PC-3 (cell line): ENCODE results near the gene FBXO11. TPM values are rescaled to one million over a fixed set of nuclear protein-coding genes. Genes with fewer than 3 reads are reported as not detected.
"Not testable (repeated sequence)": the region's sequence is repeated elsewhere in the genome, so short reads cannot be mapped to it uniquely, and the experiment has no call there.

Source experiments
- ATAC-seq: fragments of 200-7000 bp; cut with Tn5 transposase; 2 replicates; pipeline ENCODE4 v1.9.1; 2020; ENCODE audit warnings: mild to moderate bottlenecking, moderate library complexity
- BruUV-seq: library from RNA; stranded (reverse); fragments of 400-500 nt; replicated peaks from 2 replicates; lab custom pipeline; 2021; lab: Mats Ljungman, UMichigan
- CTCF ChIA-PET: fragments of 300-600 bp; sonication (Branson Sonifier 250); formaldehyde crosslinking; loops from one replicate; lab custom pipeline; 2022; ENCODE audit warnings: antibody characterized with exemption; lab: Charles Lee
- POLR2A ChIA-PET: fragments of 300-600 bp; sonication (Branson Sonifier 250); formaldehyde crosslinking; loops from one replicate; lab custom pipeline; 2022; ENCODE audit warnings: antibody characterized with exemption; ENCODE audit not compliant: unreplicated experiment; lab: Charles Lee
- DNase-seq: peaks from one replicate; pipeline ENCODE4 v3.0.0-alpha.2; 2015
- H2AFZ ChIP-seq: fragments of 300-600 bp; sonication (generic); 2 replicates; pipeline ENCODE4 v1.6.0; 2016; ENCODE audit warnings: antibody characterized with exemption, low read length
- H3F3A ChIP-seq: fragments of 300-600 bp; sonication (generic); one replicate; pipeline ENCODE4 v1.6.0; 2017; ENCODE audit warnings: antibody characterized with exemption, low read length, control low read depth, mild to moderate bottlenecking; ENCODE audit not compliant: unreplicated experiment
- H3K27ac ChIP-seq: fragments of 300-600 bp; sonication (generic); 2 replicates; pipeline ENCODE4 v1.5.1; 2016; ENCODE audit warnings: mild to moderate bottlenecking, low read length
- H3K27me3 ChIP-seq: fragments of 300-600 bp; sonication (generic); 2 replicates; pipeline ENCODE4 v1.6.1; 2016; ENCODE audit warnings: low read length, mixed read lengths
- H3K36me3 ChIP-seq: fragments of 300-600 bp; sonication (generic); 2 replicates; pipeline ENCODE4 v1.6.1; 2016; ENCODE audit warnings: low read depth, mixed run types, low read length, mixed read lengths
- H3K4me1 ChIP-seq: fragments of 300-600 bp; sonication (generic); 2 replicates; pipeline ENCODE4 v1.5.1; 2016; ENCODE audit warnings: low read length; ENCODE audit not compliant: insufficient read depth
- H3K4me2 ChIP-seq: fragments of 300-600 bp; sonication (generic); 2 replicates; pipeline ENCODE4 v1.6.0; 2016; ENCODE audit warnings: low read length
- H3K4me3 ChIP-seq: fragments of 300-600 bp; sonication (generic); 2 replicates; pipeline ENCODE4 v1.5.1; 2016; ENCODE audit warnings: mild to moderate bottlenecking, low read length, mixed read lengths
- H3K79me2 ChIP-seq: fragments of 300-600 bp; sonication (generic); 2 replicates; pipeline ENCODE4 v1.6.1; 2017; ENCODE audit warnings: low read length, mixed read lengths
- H3K9ac ChIP-seq: fragments of 300-600 bp; sonication (generic); 2 replicates; pipeline ENCODE4 v1.6.0; 2016; ENCODE audit warnings: mild to moderate bottlenecking, low read length
- H3K9me2 ChIP-seq: fragments of 300-600 bp; sonication (generic); replicated peaks from 2 replicates; pipeline ENCODE4 v1.6.1; 2016; ENCODE audit warnings: mixed run types, low read length, mixed read lengths
- H3K9me3 ChIP-seq: fragments of 300-600 bp; sonication (generic); 2 replicates; pipeline ENCODE4 v1.6.1; 2016; ENCODE audit warnings: low read length, mixed read lengths
- H4K20me1 ChIP-seq: fragments of 300-600 bp; sonication (generic); 2 replicates; pipeline ENCODE4 v1.6.1; 2016; ENCODE audit warnings: low read length, mixed read lengths
- CTCF ChIP-seq: fragments of 300-600 bp; sonication (generic); conservative IDR thresholded peaks from 2 replicates; pipeline ENCODE4 v1.5.1; 2017; ENCODE audit warnings: antibody characterized with exemption, low read depth, mild to moderate bottlenecking, low read length
- EZH2 ChIP-seq: fragments of 300-600 bp; sonication (generic); IDR thresholded peaks from one replicate; pipeline ENCODE4 v1.6.1; 2017; ENCODE audit warnings: antibody characterized with exemption, mild to moderate bottlenecking, low read length; ENCODE audit not compliant: unreplicated experiment
- EZH2phosphoT487 ChIP-seq: fragments of 300-600 bp; sonication (generic); IDR thresholded peaks from 2 replicates; pipeline ENCODE4 v1.6.1; 2018; ENCODE audit warnings: mild to moderate bottlenecking, antibody characterized with exemption, low read length, borderline replicate concordance
- intact Hi-C: fragments of 100-400 bp; cut with micrococcal nuclease; formaldehyde crosslinking; loops from 2 replicates; pipeline ENCODE4 v1.9.0; 2023
- total RNA-seq: library from RNA; depleted of rRNA; stranded (reverse); fragments of >200 nt; gene quantifications from 2 replicates; pipeline ENCODE4 v1.2.3, GENCODE V29; 2014

FBXO11 gene
- total RNA-seq, 1 experiment from 2014 or later, result 34.8 TPM

GRCh38 chr2:47917276-47917961, 11.1 kb upstream of the FBXO11 start:
- Histone ChIP-seq H3K9me2 (no peaks in the 10 kb centered on the region), H3K4me1 (no peaks in the 10 kb centered on the region), H3K36me3 (no peaks in the 10 kb centered on the region), H3K79me2 (no peaks in the 10 kb centered on the region), H4K20me1 (no peaks in the 10 kb centered on the region), H3K9ac (no peak overlapping the region), H3K4me3 (no peak overlapping the region), H2AFZ (no peak overlapping the region), H3K4me2 (no peak overlapping the region), H3K9me3 (no peaks in the 10 kb centered on the region), H3K27me3 (no peaks in the 10 kb centered on the region), H3F3A (no peaks in the 10 kb centered on the region), H3K27ac (no peak overlapping the region)
- CTCF ChIA-PET, result no interaction called here
- no peak for DNase-seq
- no peak for ATAC-seq
- no TSS peak for BruUV-seq
- POLR2A ChIA-PET, result no interaction called here
- intact Hi-C loops, result no loop called here
- no peak for TF ChIP-seq EZH2
- no peak for TF ChIP-seq CTCF
- TF ChIP-seq EZH2phosphoT487, result no peak

- Histone ChIP-seq H3K4me1 (no peaks in the 10 kb centered on the region), H3K9me2 (no peaks in the 10 kb centered on the region), H3K36me3 (no peaks in the 10 kb centered on the region), H3K27me3 (no peaks in the 10 kb centered on the region), H3K79me2 (no peaks in the 10 kb centered on the region), H3K9me3 (no peaks in the 10 kb centered on the region), H3K9ac (no peak overlapping the region), H4K20me1 (no peaks in the 10 kb centered on the region), H3K4me2 (no peak overlapping the region), H3F3A (no peaks in the 10 kb centered on the region), H3K4me3 (no peak overlapping the region), H3K27ac (no peak overlapping the region), H2AFZ (no peak overlapping the region)
- no peak for DNase-seq
- ChIA-PET CTCF (no interaction called here), POLR2A (no interaction called here)
- BruUV-seq, result no TSS peak
- TF ChIP-seq EZH2, result no peak
- no peak for ATAC-seq
- intact Hi-C loops, result no loop called here
Measured at GRCh38 chr2:47916412-47916811, 10.1 kb upstream of the FBXO11 start.

- H3K4me3 ChIP-seq, ATAC-seq, BruUV-seq, H4K20me1 ChIP-seq, DNase-seq, H3K4me1 ChIP-seq, H3F3A ChIP-seq, H3K27me3 ChIP-seq, H2AFZ ChIP-seq, H3K9me2 ChIP-seq, H3K9me3 ChIP-seq, H3K36me3 ChIP-seq, H3K27ac ChIP-seq, H3K4me2 ChIP-seq, POLR2A ChIA-PET, H3K79me2 ChIP-seq, H3K9ac ChIP-seq, intact Hi-C loops, CTCF ChIA-PET: not testable (repeated sequence)
Measured at GRCh38 chr2:47910662-47911061, 4.4 kb upstream of the FBXO11 start.
